ENCODE measurements around the gene FAXDC2. TPM values are rescaled to one million over a fixed set of nuclear protein-coding genes. Genes with fewer than 3 reads are reported as not detected.

FAXDC2 gene
- total RNA-seq, 1 experiment from 2014 or later: 0.95 TPM

GRCh38 chr5:154862766-154863165 lies 12.4 kb upstream of the FAXDC2 start:
- Histone ChIP-seq H3K9me3 (no peaks in the 10 kb centered on the region), H3K27me3 (replicated peaks; ENCODE audit: control insufficient read depth, insufficient read depth, low read length) (no peaks in the 10 kb centered on the region), H3K36me3 (ENCODE audit: control insufficient read depth, insufficient read depth, low read length) (peaks cover 3% of the 10 kb centered on the region; the same call in 1 of the 2 replicates), H3K4me3 (ENCODE audit: low read depth, low read length) (no peak overlapping the region), H3K4me1 (peaks cover 7% of the 10 kb centered on the region)
- no peaks in the 10 kb centered on the region for H3K9me3 Mint-ChIP-seq (ENCODE audit: unreplicated experiment)
- TF ChIP-seq, protein P1, sequence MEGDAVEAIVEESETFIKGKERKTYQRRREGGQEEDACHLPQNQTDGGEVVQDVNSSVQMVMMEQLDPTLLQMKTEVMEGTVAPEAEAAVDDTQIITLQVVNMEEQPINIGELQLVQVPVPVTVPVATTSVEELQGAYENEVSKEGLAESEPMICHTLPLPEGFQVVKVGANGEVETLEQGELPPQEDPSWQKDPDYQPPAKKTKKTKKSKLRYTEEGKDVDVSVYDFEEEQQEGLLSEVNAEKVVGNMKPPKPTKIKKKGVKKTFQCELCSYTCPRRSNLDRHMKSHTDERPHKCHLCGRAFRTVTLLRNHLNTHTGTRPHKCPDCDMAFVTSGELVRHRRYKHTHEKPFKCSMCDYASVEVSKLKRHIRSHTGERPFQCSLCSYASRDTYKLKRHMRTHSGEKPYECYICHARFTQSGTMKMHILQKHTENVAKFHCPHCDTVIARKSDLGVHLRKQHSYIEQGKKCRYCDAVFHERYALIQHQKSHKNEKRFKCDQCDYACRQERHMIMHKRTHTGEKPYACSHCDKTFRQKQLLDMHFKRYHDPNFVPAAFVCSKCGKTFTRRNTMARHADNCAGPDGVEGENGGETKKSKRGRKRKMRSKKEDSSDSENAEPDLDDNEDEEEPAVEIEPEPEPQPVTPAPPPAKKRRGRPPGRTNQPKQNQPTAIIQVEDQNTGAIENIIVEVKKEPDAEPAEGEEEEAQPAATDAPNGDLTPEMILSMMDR (IDR thresholded peaks at IDR 0.05; ENCODE audit: insufficient read depth in 1 of 2, low read depth in 1 of 2, low read length in 1 of 2, severe bottlenecking in 1 of 2, unreplicated experiment in 1 of 2): no peak
- intact Hi-C loops (cut with micrococcal nuclease; ENCODE audit: unreplicated experiment): no loop called here
- ChIA-PET CTCF (no interaction called here), POLR2A (no interaction called here)
- no TSS peak for BruUV-seq (replicated peaks)
- DNase-seq: no peak
- no peak overlapping the region for H3K4me3 Mint-ChIP-seq (ENCODE audit: unreplicated experiment)
- H3K36me3 Mint-ChIP-seq (ENCODE audit: insufficient read depth, unreplicated experiment): peaks cover 38% of the 10 kb centered on the region
- H3K27me3 Mint-ChIP-seq (ENCODE audit: insufficient read depth, unreplicated experiment): no peaks in the 10 kb centered on the region
- H3K27ac Mint-ChIP-seq (ENCODE audit: unreplicated experiment): no peak overlapping the region
- peaks cover 12% of the 10 kb centered on the region for H3K4me1 Mint-ChIP-seq (ENCODE audit: low read depth, unreplicated experiment)

DNA sequence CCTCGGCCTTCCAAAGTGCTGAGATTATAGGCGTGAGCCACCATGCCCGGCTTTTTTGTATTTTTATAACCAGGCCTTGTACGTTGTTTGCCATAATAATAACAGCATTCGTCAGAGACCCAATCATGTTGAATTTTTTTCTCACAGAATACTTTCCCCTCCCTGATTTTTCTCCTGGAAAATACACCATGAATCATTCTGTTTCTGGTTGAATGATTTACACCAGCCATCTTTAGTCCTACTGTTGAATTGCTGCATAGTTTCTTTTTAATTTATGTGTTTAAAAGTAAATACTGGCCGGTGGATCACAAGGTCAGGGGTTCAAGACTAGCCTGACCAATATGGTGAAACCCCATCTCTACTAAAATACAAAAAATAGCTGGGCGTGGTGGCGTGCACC lies 11.5 kb upstream of the FAXDC2 start:
- Mint-ChIP-seq H3K4me1 (ENCODE audit: low read depth, unreplicated experiment) (peaks cover 12% of the 10 kb centered on the region), H3K27ac (ENCODE audit: unreplicated experiment) (no peak overlapping the region), H3K4me3 (ENCODE audit: unreplicated experiment) (no peak overlapping the region), H3K27me3 (ENCODE audit: insufficient read depth, unreplicated experiment) (no peaks in the 10 kb centered on the region), H3K9me3 (ENCODE audit: unreplicated experiment) (no peaks in the 10 kb centered on the region), H3K36me3 (ENCODE audit: insufficient read depth, unreplicated experiment) (peaks cover 43% of the 10 kb centered on the region)
- BruUV-seq (replicated peaks): no TSS peak
- ChIA-PET POLR2A (no interaction called here), CTCF (no interaction called here)
- no peaks in the 10 kb centered on the region for H3K27me3 ChIP-seq (replicated peaks; ENCODE audit: control insufficient read depth, insufficient read depth, low read length)
- H3K36me3 ChIP-seq (ENCODE audit: control insufficient read depth, insufficient read depth, low read length): peaks cover 3% of the 10 kb centered on the region; the same call in 1 of the 2 replicates
- DNase-seq: no peak
- peaks cover 7% of the 10 kb centered on the region for H3K4me1 ChIP-seq
- intact Hi-C loops (cut with micrococcal nuclease; ENCODE audit: unreplicated experiment): no loop called here
- TF ChIP-seq, protein P1 (IDR thresholded peaks at IDR 0.05; ENCODE audit: insufficient read depth in 1 of 2, low read depth in 1 of 2, low read length in 1 of 2, severe bottlenecking in 1 of 2, unreplicated experiment in 1 of 2): no peak
- no peaks in the 10 kb centered on the region for H3K9me3 ChIP-seq
- no peak overlapping the region for H3K4me3 ChIP-seq (ENCODE audit: low read depth, low read length)

- intact Hi-C loops (cut with micrococcal nuclease; ENCODE audit: unreplicated experiment): no loop called here
- H3K4me3 Mint-ChIP-seq (ENCODE audit: unreplicated experiment): no peak overlapping the region
- H3K27ac Mint-ChIP-seq (ENCODE audit: unreplicated experiment): no peak overlapping the region
- TF ChIP-seq, protein P1 (IDR thresholded peaks at IDR 0.05; ENCODE audit: insufficient read depth in 1 of 2, low read depth in 1 of 2, low read length in 1 of 2, severe bottlenecking in 1 of 2, unreplicated experiment in 1 of 2): no peak
- Histone ChIP-seq H3K9me3 (no peaks in the 10 kb centered on the region), H3K4me3 (ENCODE audit: low read depth, low read length) (no peak overlapping the region), H3K36me3 (ENCODE audit: control insufficient read depth, insufficient read depth, low read length) (0 out of 2 replicates have a peak, but pooled peaks cover 3% of the 10 kb centered on the region), H3K4me1 (peaks cover 7% of the 10 kb centered on the region), H3K27me3 (replicated peaks; ENCODE audit: control insufficient read depth, insufficient read depth, low read length) (no peaks in the 10 kb centered on the region)
- H3K27me3 Mint-ChIP-seq (ENCODE audit: insufficient read depth, unreplicated experiment): no peaks in the 10 kb centered on the region
- peaks cover 35% of the 10 kb centered on the region for H3K36me3 Mint-ChIP-seq (ENCODE audit: insufficient read depth, unreplicated experiment)
- peaks cover 12% of the 10 kb centered on the region for H3K4me1 Mint-ChIP-seq (ENCODE audit: low read depth, unreplicated experiment)
- H3K9me3 Mint-ChIP-seq (ENCODE audit: unreplicated experiment): no peaks in the 10 kb centered on the region
- CTCF ChIA-PET: interaction anchor here (1.1 kb wide), 1 partner anchor 20 kb away, joined by 3 read pairs; no protein-coding TSS in a partner anchor
- DNase-seq: no peak
- no TSS peak for BruUV-seq (replicated peaks)
- POLR2A ChIA-PET: no interaction called here
Measured at GRCh38 chr5:154860765-154861164, 10.4 kb upstream of the FAXDC2 start.
